Sigmoid colon (tissue), 7 donors: ENCODE measurements around the gene E2F8. TPM values are rescaled to one million over a fixed set of nuclear protein-coding genes. Genes with fewer than 3 reads are reported as not detected.

Experiments used
- DNase-seq: peaks from one replicate; pipeline ENCODE4 v3.0.0-alpha.2; 2019
- H3K27ac ChIP-seq, 4 donors: fragments of 200-600 bp; sonication (generic); one replicate each; pipeline ENCODE4 v1.5.1; 2016 to 2019; ENCODE audit warnings: mild to moderate bottlenecking in 1 of 4
- H3K27me3 ChIP-seq, 3 donors: fragments of 200-600 bp; sonication (generic); one replicate each; pipeline ENCODE4 v1.5.1; 2019; ENCODE audit warnings: mild to moderate bottlenecking in 1 of 3
- H3K36me3 ChIP-seq, 4 donors: fragments of 200-600 bp; sonication (generic); one replicate each; pipeline ENCODE4 v1.5.1; 2016 to 2019
- H3K4me1 ChIP-seq, 4 donors: fragments of 200-600 bp; sonication (generic); one replicate each; pipeline ENCODE4 v1.5.1; 2017 to 2019
- H3K4me3 ChIP-seq, 4 donors: fragments of 200-600 bp; sonication (generic); one replicate each; pipeline ENCODE4 v1.5.1; 2017 to 2019; ENCODE audit warnings: mild to moderate bottlenecking in 2 of 4, moderate library complexity in 1 of 4
- H3K9me3 ChIP-seq, 4 donors: fragments of 200-600 bp in 3 of 4; sonication (generic) in 3 of 4; one replicate each; pipeline versions ENCODE4 v1.5.1 to v1.6.1; 2013 to 2019
- CTCF ChIP-seq, 4 experiments: fragments of 450-650 bp in 3 of 4; fragments of 200-600 bp in 1 of 4; IDR thresholded peaks; one replicate each; pipeline ENCODE4 v1.5.1; 2016 to 2019; ENCODE audit warnings: antibody characterized with exemption in 4 of 4, mild to moderate bottlenecking in 3 of 4, moderate library complexity in 2 of 4
- EP300 ChIP-seq, 4 donors: sonication (generic); formaldehyde crosslinking; IDR thresholded peaks; one replicate each; pipeline ENCODE4 v1.6.1; 2017; ENCODE audit warnings: antibody characterized with exemption in 4 of 4
- POLR2A ChIP-seq, 2 donors: fragments of 450-650 bp; IDR thresholded peaks; one replicate each; pipeline ENCODE4 v1.6.1; 2016; ENCODE audit warnings: antibody characterized with exemption in 2 of 2, mild to moderate bottlenecking in 2 of 2, moderate library complexity in 2 of 2
- POLR2AphosphoS5 ChIP-seq, 4 donors: sonication (generic); formaldehyde crosslinking; IDR thresholded peaks; one replicate each; pipeline ENCODE4 v1.6.1; 2017; ENCODE audit warnings: antibody characterized with exemption in 4 of 4
- WGBS, 2 donors: extraction: QIAGEN DNeasy Blood & Tissue Kit; methylation state at CpG; one replicate each; pipeline ENCODE4 v1.1.7; 2013; 5-methylcytosine and 5-hydroxymethylcytosine counted together
- intact Hi-C: fragments of 100-400 bp; cut with DNase I; formaldehyde crosslinking; loops from one replicate; pipeline ENCODE4 v1.15.1; 2023
- polyA plus RNA-seq, 3 donors: library from polyadenylated mRNA; stranded (reverse); fragments of 200-250 nt; gene quantifications; one replicate each; pipeline ENCODE4 v1.2.3, GENCODE V29; 2013
- total RNA-seq, 4 donors: library from RNA; depleted of rRNA; stranded (reverse); fragments of >200 nt; gene quantifications; one replicate each; pipeline ENCODE4 v1.1.0, GENCODE V29; 2016
- donor health status: healthy with polysubstance abuse.
- donor health status: Bipolar disorder and iron deficiency.
- donor health status: healthy.

E2F8 gene
- total and polyA plus RNA-seq, 7 donors, result 0.16 to 4.0 (median 1.0) TPM; not detected in 1

DNA sequence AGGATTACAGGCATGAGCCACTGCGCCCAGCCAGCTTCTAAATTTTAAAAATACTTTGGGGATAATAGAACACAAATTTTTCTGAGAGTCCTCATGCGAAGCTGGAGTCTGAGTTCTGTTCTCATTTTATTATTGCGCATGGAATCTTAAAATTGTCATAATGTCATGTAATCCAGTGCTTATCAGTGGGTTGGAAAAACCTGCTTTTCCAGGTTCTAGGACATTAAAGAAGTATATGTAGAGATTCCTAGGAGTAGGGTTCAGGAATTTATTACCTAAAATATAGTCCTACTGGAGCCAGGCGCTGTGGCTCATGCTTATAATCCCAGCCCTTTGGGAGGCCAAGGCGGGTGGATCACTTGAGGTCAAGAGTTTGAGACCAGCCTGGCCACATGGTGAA lies 4.6 kb upstream of the E2F8 start:
- WGBS, 2 donors, result 43 to 74% methylated on average over 5 of the region's 5 CpGs
- no peak overlapping the region for H3K27ac ChIP-seq
- intact Hi-C loops, result no loop called here
- H3K27me3 ChIP-seq, result peaks cover 17 to 49% (median 29%) of the 10 kb centered on the region in 3 donors
- no peak overlapping the region for H3K4me3 ChIP-seq
- H3K9me3 ChIP-seq, result no peaks in the 10 kb centered on the region
- DNase-seq, result no peak
- peaks cover 0 to 25% (median 22%) of the 10 kb centered on the region in 4 donors for H3K4me1 ChIP-seq
- TF ChIP-seq EP300 (IDR thresholded peaks at IDR 0.05) (no peak), POLR2AphosphoS5 (IDR thresholded peaks at IDR 0.05) (no peak), CTCF (IDR thresholded peaks at IDR 0.05) (no peak), POLR2A (IDR thresholded peaks at IDR 0.05) (no peak)
- no peaks in the 10 kb centered on the region for H3K36me3 ChIP-seq

DNA sequence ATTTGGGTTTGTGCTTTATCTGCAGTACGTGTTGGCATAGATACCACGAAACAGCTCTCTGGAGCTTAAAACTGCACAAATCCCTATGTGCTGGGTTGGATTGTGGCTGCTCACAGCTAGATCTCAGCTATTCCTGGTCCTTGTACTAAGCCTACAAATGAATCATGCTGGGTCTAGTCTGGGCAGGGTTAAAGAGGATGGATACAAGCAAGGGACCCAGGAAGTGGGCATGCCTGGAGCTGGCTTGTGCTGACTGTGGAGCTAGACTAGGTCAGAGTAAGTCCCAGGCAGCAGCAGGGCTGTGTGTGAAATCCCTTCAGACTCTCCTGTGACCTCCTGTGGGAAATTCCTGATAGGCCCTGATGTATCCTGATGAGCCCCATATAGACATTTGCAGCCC lies 3.9 kb upstream of the E2F8 start:
- TF ChIP-seq POLR2A (IDR thresholded peaks at IDR 0.05) (no peak), POLR2AphosphoS5 (IDR thresholded peaks at IDR 0.05) (no peak)
- H3K27me3 ChIP-seq, result peaks cover 17 to 56% (median 35%) of the 10 kb centered on the region in 3 donors
- intact Hi-C loops, result no loop called here
- no peaks in the 10 kb centered on the region for H3K9me3 ChIP-seq
- no peak for DNase-seq
- no peak overlapping the region for H3K4me3 ChIP-seq
- H3K36me3 ChIP-seq, result no peaks in the 10 kb centered on the region
- 22 to 78% methylated on average over 2 of the region's 2 CpGs for WGBS, 2 donors
- H3K27ac ChIP-seq, result no peak overlapping the region
- peaks cover 0 to 28% (median 24%) of the 10 kb centered on the region in 4 donors for H3K4me1 ChIP-seq

DNA sequence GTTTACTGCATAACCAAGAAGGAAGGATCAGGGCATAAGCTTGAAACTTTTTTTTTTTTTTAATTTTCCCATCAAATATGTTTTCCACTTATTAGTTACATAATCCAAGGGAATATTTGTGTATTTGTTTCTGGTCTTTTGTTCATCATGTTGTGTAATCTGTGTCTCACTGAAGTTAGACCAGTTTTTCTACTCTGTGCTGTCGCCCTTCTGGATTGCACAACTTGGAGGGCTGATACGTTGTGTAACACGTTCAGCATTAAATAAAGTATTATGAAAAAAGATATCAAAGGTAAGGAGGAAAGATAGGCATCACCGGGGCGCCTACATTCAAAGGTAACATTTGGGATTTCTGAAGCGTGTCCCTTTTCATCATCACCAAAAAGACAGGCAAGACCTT lies 3.3 kb upstream of the E2F8 start:
- intact Hi-C loops, result no loop called here
- DNase-seq, result no peak
- Histone ChIP-seq H3K4me1 (peaks cover 0 to 28% (median 24%) of the 10 kb centered on the region in 4 donors), H3K9me3 (no peaks in the 10 kb centered on the region), H3K4me3 (no peak overlapping the region), H3K36me3 (no peaks in the 10 kb centered on the region), H3K27me3 (peaks cover 17 to 62% (median 41%) of the 10 kb centered on the region in 3 donors), H3K27ac (no peak overlapping the region)
- TF ChIP-seq POLR2AphosphoS5 (IDR thresholded peaks at IDR 0.05), result no peak
- no peak for TF ChIP-seq POLR2A (IDR thresholded peaks at IDR 0.05)
- no peak for TF ChIP-seq CTCF (IDR thresholded peaks at IDR 0.05)
- no peak for TF ChIP-seq EP300 (IDR thresholded peaks at IDR 0.05)
- WGBS, 2 donors, result 26 to 71% methylated on average over 6 of the region's 6 CpGs

GRCh38 chr11:19243613-19244012 lies 2.9 kb upstream of the E2F8 start:
- Histone ChIP-seq H3K4me1 (peaks cover 0 to 28% (median 24%) of the 10 kb centered on the region in 4 donors), H3K4me3 (no peak overlapping the region), H3K27me3 (peaks cover 17 to 66% (median 42%) of the 10 kb centered on the region in 3 donors), H3K27ac (no peak overlapping the region), H3K36me3 (no peaks in the 10 kb centered on the region), H3K9me3 (no peaks in the 10 kb centered on the region)
- intact Hi-C loops, result no loop called here
- TF ChIP-seq EP300 (IDR thresholded peaks at IDR 0.05) (no peak), POLR2A (IDR thresholded peaks at IDR 0.05) (no peak), POLR2AphosphoS5 (IDR thresholded peaks at IDR 0.05) (no peak), CTCF (IDR thresholded peaks at IDR 0.05) (no peak)
- no peak for DNase-seq

DNA sequence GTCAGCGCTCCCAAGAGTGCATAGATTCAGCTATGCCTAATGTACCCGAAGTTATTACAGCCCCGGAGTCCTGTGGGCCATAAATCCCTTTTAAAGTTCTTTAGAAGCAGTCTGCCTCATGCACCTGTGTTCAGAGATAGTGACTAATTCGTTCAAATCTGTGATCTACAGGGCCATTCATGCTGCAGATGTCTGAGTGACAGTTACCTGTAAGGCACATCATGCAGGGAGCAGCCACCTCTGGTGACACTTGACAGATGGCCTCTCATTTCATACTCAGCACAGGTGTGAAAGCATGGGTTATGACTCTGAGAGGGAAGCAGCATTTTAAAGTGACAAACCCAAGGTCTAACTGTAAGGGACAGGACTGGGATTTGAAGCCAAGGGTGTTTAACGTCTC lies 2.4 kb upstream of the E2F8 start:
- no peak overlapping the region for H3K4me3 ChIP-seq
- peaks cover 0 to 28% (median 24%) of the 10 kb centered on the region in 4 donors for H3K4me1 ChIP-seq
- H3K9me3 ChIP-seq, result no peaks in the 10 kb centered on the region
- TF ChIP-seq POLR2AphosphoS5 (IDR thresholded peaks at IDR 0.05) (no peak), CTCF (IDR thresholded peaks at IDR 0.05) (no peak), POLR2A (IDR thresholded peaks at IDR 0.05) (no peak), EP300 (IDR thresholded peaks at IDR 0.05) (no peak)
- H3K36me3 ChIP-seq, result no peaks in the 10 kb centered on the region
- intact Hi-C loops, result no loop called here
- no peak for DNase-seq
- peaks cover 17 to 71% (median 42%) of the 10 kb centered on the region in 3 donors for H3K27me3 ChIP-seq
- WGBS, 2 donors, result 32 to 60% methylated on average over 5 of the region's 5 CpGs
- no peak overlapping the region for H3K27ac ChIP-seq
